Osteocyte (in vitro differentiated cells): ENCODE results near the gene FAM163A. TPM values are rescaled to one million over a fixed set of nuclear protein-coding genes. Genes with fewer than 3 reads are reported as not detected.

Source experiments
- DNase-seq: peaks from one replicate; pipeline ENCODE4 v3.0.0; 2021; ENCODE audit warnings: mixed read lengths; ENCODE audit not compliant: unreplicated experiment; ENCODE audit errors: extremely low spot score
- H3K27ac Mint-ChIP-seq: one replicate; pipeline ENCODE4 v1.8.0; 2021; ENCODE audit warnings: mild to moderate bottlenecking, mixed read lengths; ENCODE audit not compliant: unreplicated experiment
- H3K27me3 Mint-ChIP-seq: one replicate; pipeline ENCODE4 v1.8.0; 2021; ENCODE audit warnings: mixed read lengths; ENCODE audit not compliant: unreplicated experiment
- H3K36me3 Mint-ChIP-seq: one replicate; pipeline ENCODE4 v1.8.0; 2021; ENCODE audit warnings: mixed read lengths; ENCODE audit not compliant: unreplicated experiment
- H3K4me1 Mint-ChIP-seq: one replicate; pipeline ENCODE4 v1.8.0; 2021; ENCODE audit warnings: mixed read lengths; ENCODE audit not compliant: unreplicated experiment
- H3K4me3 Mint-ChIP-seq: one replicate; pipeline ENCODE4 v1.8.0; 2021; ENCODE audit warnings: mild to moderate bottlenecking, moderate library complexity, mixed read lengths; ENCODE audit not compliant: unreplicated experiment
- H3K9me3 Mint-ChIP-seq: one replicate; pipeline ENCODE4 v1.8.0; 2021; ENCODE audit warnings: mixed read lengths; ENCODE audit not compliant: unreplicated experiment
- CTCF ChIP-seq: fragments of 200-600 bp; sonication (generic); IDR thresholded peaks from 2 replicates; pipeline ENCODE4 v1.5.0; 2021; ENCODE audit warnings: antibody characterized with exemption, mild to moderate bottlenecking, moderate library complexity
- total RNA-seq: library from RNA; stranded (reverse); gene quantifications from 2 replicates; pipeline ENCODE4 v1.2.1, GENCODE V29; 2021

The FAM163A gene
- total RNA-seq, 1 donor from 2014 or later = not detected

- H3K36me3 Mint-ChIP-seq = peaks cover 2% of the 10 kb centered on the region
- TF ChIP-seq CTCF = no peak
- peaks cover 6% of the 10 kb centered on the region for H3K4me1 Mint-ChIP-seq
- no peak overlapping the region for H3K27ac Mint-ChIP-seq
- no peak overlapping the region for H3K4me3 Mint-ChIP-seq
- peaks cover 4% of the 10 kb centered on the region for H3K9me3 Mint-ChIP-seq
- DNase-seq = no peak
- H3K27me3 Mint-ChIP-seq = peaks cover 75% of the 10 kb centered on the region
Observed at GRCh38 chr1:179744401-179745130, 1.5 kb downstream of the FAM163A start.

- peaks cover 4% of the 10 kb centered on the region for H3K9me3 Mint-ChIP-seq
- peaks cover 71% of the 10 kb centered on the region for H3K27me3 Mint-ChIP-seq
- DNase-seq = no peak
- no peak overlapping the region for H3K4me3 Mint-ChIP-seq
- peaks cover 6% of the 10 kb centered on the region for H3K4me1 Mint-ChIP-seq
- no peak overlapping the region for H3K27ac Mint-ChIP-seq
- TF ChIP-seq CTCF = no peak
- peaks cover 2% of the 10 kb centered on the region for H3K36me3 Mint-ChIP-seq
Observed at GRCh38 chr1:179745131-179745611, 2.1 kb downstream of the FAM163A start.

- H3K4me3 Mint-ChIP-seq = no peak overlapping the region
- H3K36me3 Mint-ChIP-seq = peaks cover 2% of the 10 kb centered on the region
- H3K27me3 Mint-ChIP-seq = peaks cover 66% of the 10 kb centered on the region
- H3K27ac Mint-ChIP-seq = no peak overlapping the region
- no peak for TF ChIP-seq CTCF
- DNase-seq = no peak
- peaks cover 6% of the 10 kb centered on the region for H3K4me1 Mint-ChIP-seq
- H3K9me3 Mint-ChIP-seq = peaks cover 6% of the 10 kb centered on the region
Observed at GRCh38 chr1:179745743-179746142, 2.7 kb downstream of the FAM163A start.

- H3K27me3 Mint-ChIP-seq = peaks cover 47% of the 10 kb centered on the region
- no peak for TF ChIP-seq CTCF
- peaks cover 6% of the 10 kb centered on the region for H3K4me1 Mint-ChIP-seq
- H3K36me3 Mint-ChIP-seq = no peaks in the 10 kb centered on the region
- H3K27ac Mint-ChIP-seq = no peak overlapping the region
- peaks cover 18% of the 10 kb centered on the region for H3K9me3 Mint-ChIP-seq
- DNase-seq = no peak
- H3K4me3 Mint-ChIP-seq = no peak overlapping the region
Observed at GRCh38 chr1:179747611-179748010, 4.5 kb downstream of the FAM163A start.

- no peak for TF ChIP-seq CTCF
- Mint-ChIP-seq H3K9me3 (peaks cover 22% of the 10 kb centered on the region), H3K4me3 (no peak overlapping the region), H3K27me3 (peaks cover 43% of the 10 kb centered on the region), H3K36me3 (no peaks in the 10 kb centered on the region), H3K27ac (no peak overlapping the region), H3K4me1 (peaks cover 2% of the 10 kb centered on the region)
- no peak for DNase-seq
Observed at GRCh38 chr1:179748772-179749171, 5.7 kb downstream of the FAM163A start.
